NT2/D1 (cell line): ENCODE results near the gene FAF1.

Experiments used
- DNase-seq: peaks from one replicate; pipeline ENCODE4 v3.0.0-alpha.2; 2011; ENCODE audit warnings: low read depth, low spot score
- H3K27me3 ChIP-seq: 2 replicates; pipeline ENCODE4 v1.6.0; 2011; ENCODE audit warnings: mild to moderate bottlenecking; ENCODE audit not compliant: insufficient read length, insufficient read depth
- H3K36me3 ChIP-seq: 2 replicates; pipeline ENCODE4 v1.6.1; 2011; ENCODE audit warnings: mild to moderate bottlenecking, low read length, mixed read lengths; ENCODE audit not compliant: insufficient read depth, insufficient read length
- H3K4me1 ChIP-seq: 2 replicates; pipeline ENCODE4 v1.5.1; 2011; ENCODE audit not compliant: insufficient read depth, insufficient read length
- H3K4me3 ChIP-seq: 2 replicates; pipeline ENCODE4 v1.5.1; 2011; ENCODE audit warnings: low read depth; ENCODE audit not compliant: insufficient read length
- H3K9ac ChIP-seq: 2 replicates; pipeline ENCODE4 v1.6.0; 2011; ENCODE audit warnings: low read depth; ENCODE audit not compliant: insufficient read length
- H3K9me3 ChIP-seq: 2 replicates; pipeline ENCODE4 v1.5.1; 2011; ENCODE audit warnings: mild to moderate bottlenecking, low read length; ENCODE audit not compliant: insufficient read depth
- SUZ12 ChIP-seq: IDR thresholded peaks from 2 replicates; pipeline ENCODE4 v1.6.1; 2011; ENCODE audit not compliant: insufficient read length, insufficient read depth; ENCODE audit errors: extremely low read depth
- YY1 ChIP-seq: IDR thresholded peaks from 2 replicates; pipeline ENCODE4 v1.6.1; 2011; ENCODE audit not compliant: insufficient read length, insufficient read depth
- ZNF274 ChIP-seq: IDR thresholded peaks from 2 replicates; pipeline ENCODE4 v1.6.1; 2011; ENCODE audit warnings: mild to moderate bottlenecking, low read depth, low read length

Gene FAF1

GRCh38 chr1:50973875-50974617 is 14.0 kb upstream of the FAF1 start:
- Histone ChIP-seq H3K4me1 (peaks cover 3% of the 10 kb centered on the region), H3K9ac (no peak overlapping the region), H3K4me3 (no peak overlapping the region), H3K27me3 (peaks cover 96% of the 10 kb centered on the region), H3K9me3 (no peaks in the 10 kb centered on the region), H3K36me3 (no peaks in the 10 kb centered on the region)
- no peak for TF ChIP-seq SUZ12
- no peak for TF ChIP-seq YY1
- no peak for TF ChIP-seq ZNF274
- no peak for DNase-seq

GRCh38 chr1:50973255-50973654 is 13.2 kb upstream of the FAF1 start:
- H3K4me1 ChIP-seq: peaks cover 6% of the 10 kb centered on the region
- H3K4me3 ChIP-seq: no peak overlapping the region
- no peaks in the 10 kb centered on the region for H3K36me3 ChIP-seq
- H3K27me3 ChIP-seq: peaks cover 93% of the 10 kb centered on the region
- no peak for DNase-seq
- TF ChIP-seq ZNF274 (no peak), SUZ12 (no peak), YY1 (no peak)
- no peaks in the 10 kb centered on the region for H3K9me3 ChIP-seq
- no peak overlapping the region for H3K9ac ChIP-seq

- no peak for TF ChIP-seq YY1
- TF ChIP-seq ZNF274: no peak
- no peak for TF ChIP-seq SUZ12
- H3K4me3 ChIP-seq: no peak overlapping the region
- H3K9ac ChIP-seq: no peak overlapping the region
- peaks cover 92% of the 10 kb centered on the region for H3K27me3 ChIP-seq
- H3K9me3 ChIP-seq: no peaks in the 10 kb centered on the region
- no peak for DNase-seq
- peaks cover 6% of the 10 kb centered on the region for H3K4me1 ChIP-seq
- no peaks in the 10 kb centered on the region for H3K36me3 ChIP-seq
Measured at GRCh38 chr1:50972766-50973165, 12.7 kb upstream of the FAF1 start.

GRCh38 chr1:50971748-50972305 is 11.8 kb upstream of the FAF1 start:
- H3K9me3 ChIP-seq: no peaks in the 10 kb centered on the region
- DNase-seq: no peak
- no peaks in the 10 kb centered on the region for H3K36me3 ChIP-seq
- H3K9ac ChIP-seq: no peak overlapping the region
- H3K27me3 ChIP-seq: peaks cover 94% of the 10 kb centered on the region
- H3K4me3 ChIP-seq: no peak overlapping the region
- peaks cover 6% of the 10 kb centered on the region for H3K4me1 ChIP-seq
- TF ChIP-seq ZNF274 (no peak), YY1 (no peak), SUZ12 (no peak)

GRCh38 chr1:50970931-50971582 is 11.0 kb upstream of the FAF1 start:
- no peak for DNase-seq
- no peak overlapping the region for H3K9ac ChIP-seq
- no peaks in the 10 kb centered on the region for H3K9me3 ChIP-seq
- H3K4me3 ChIP-seq: no peak overlapping the region
- H3K4me1 ChIP-seq: peaks cover 3% of the 10 kb centered on the region
- TF ChIP-seq YY1 (no peak), ZNF274 (no peak), SUZ12 (no peak)
- peaks cover 94% of the 10 kb centered on the region for H3K27me3 ChIP-seq
- no peaks in the 10 kb centered on the region for H3K36me3 ChIP-seq

GRCh38 chr1:50970509-50970887 is 10.4 kb upstream of the FAF1 start:
- Histone ChIP-seq H3K36me3 (no peaks in the 10 kb centered on the region), H3K9ac (no peak overlapping the region), H3K9me3 (no peaks in the 10 kb centered on the region), H3K4me1 (peaks cover 3% of the 10 kb centered on the region), H3K4me3 (no peak overlapping the region), H3K27me3 (peaks cover 94% of the 10 kb centered on the region)
- TF ChIP-seq SUZ12 (no peak), ZNF274 (no peak), YY1 (no peak)
- no peak for DNase-seq

- H3K9me3 ChIP-seq: no peaks in the 10 kb centered on the region
- TF ChIP-seq ZNF274 (no peak), YY1 (no peak), SUZ12 (no peak)
- H3K9ac ChIP-seq: peak within 1 kb of the TSS; percentile 78
- H3K27me3 ChIP-seq: peaks cover 94% of the 10 kb centered on the region
- peaks cover 3% of the 10 kb centered on the region for H3K4me1 ChIP-seq
- H3K36me3 ChIP-seq: no peaks in the 10 kb centered on the region
- DNase-seq: no peak
- peak within 1 kb of the TSS; percentile 70 for H3K4me3 ChIP-seq
Measured at GRCh38 chr1:50969611-50970508, 9.8 kb upstream of the FAF1 start, which contains the start of gene CDKN2C. Gene CDKN2C, plus strand, starts transcription at chr1:50970245. Its CDS starts 124 bp downstream, at chr1:50970369.
